Measurements from ENCODE around the gene TPK1. TPM values are rescaled to one million over a fixed set of nuclear protein-coding genes. Genes with fewer than 3 reads are reported as not detected.

Gene TPK1
- total RNA-seq, 1 donor from 2014 or later: 7.6 TPM

- Histone ChIP-seq H3K36me3 (no peaks in the 10 kb centered on the region), H3K27ac (no peak overlapping the region), H3K4me3 (no peak overlapping the region), H3K4me1 (no peaks in the 10 kb centered on the region), H3K9me3 (no peaks in the 10 kb centered on the region), H3K27me3 (no peaks in the 10 kb centered on the region)
- ATAC-seq: no peak
- intact Hi-C loops (cut with DNase I): no loop called here
- DNase-seq: no peak
- no peak for TF ChIP-seq CTCF (IDR thresholded peaks at IDR 0.05)
Observed at GRCh38 chr7:144720149-144720548, 115.7 kb downstream of the TPK1 start.

DNA sequence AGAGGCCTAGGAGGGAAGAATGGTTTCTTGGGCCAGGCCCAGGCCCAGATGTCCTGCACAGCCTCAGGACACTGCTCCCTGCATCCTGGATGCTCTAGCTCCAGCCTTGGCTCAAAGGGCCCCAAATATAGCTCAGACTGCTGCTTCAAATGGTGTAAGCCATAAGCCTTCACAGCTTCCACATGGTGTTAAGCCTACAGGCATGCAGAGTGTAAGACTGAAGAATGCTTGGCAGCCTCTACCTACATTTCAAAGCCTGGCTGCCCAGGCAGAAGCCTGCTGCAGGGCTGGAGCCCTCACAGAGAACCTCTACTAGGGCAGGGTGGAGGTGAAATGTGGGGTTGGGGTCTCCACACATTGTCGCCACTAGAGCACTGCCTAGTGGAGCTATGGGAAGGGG is 118.1 kb downstream of the TPK1 start:
- H3K27ac ChIP-seq: no peak overlapping the region

DNA sequence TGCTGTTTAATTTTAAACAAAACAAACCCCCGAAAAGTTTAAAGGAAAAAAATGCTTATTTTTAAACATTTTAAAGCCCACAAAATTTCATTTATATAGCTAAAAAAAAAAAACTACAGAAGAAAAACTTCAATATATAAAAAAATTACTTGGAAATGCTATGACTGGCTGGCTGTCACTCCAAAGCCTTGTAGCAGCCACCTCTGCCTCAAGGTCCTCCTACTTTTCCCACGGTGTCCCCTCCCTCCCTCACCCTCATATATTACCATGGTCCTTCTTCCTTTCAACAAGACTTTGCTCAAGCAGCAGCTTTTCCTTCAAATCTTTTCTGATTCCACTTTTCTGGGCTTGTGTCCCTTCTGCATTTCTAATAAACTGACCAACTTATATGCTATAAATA is 122.0 kb downstream of the TPK1 start:
- intact Hi-C loops (cut with DNase I): no loop called here
- H3K36me3 ChIP-seq: no peaks in the 10 kb centered on the region
- ATAC-seq (no peak), DNase-seq (no peak)
- H3K9me3 ChIP-seq: no peaks in the 10 kb centered on the region
- H3K27ac ChIP-seq: no peak overlapping the region
- H3K4me1 ChIP-seq: no peaks in the 10 kb centered on the region
- no peak overlapping the region for H3K4me3 ChIP-seq
- no peaks in the 10 kb centered on the region for H3K27me3 ChIP-seq
- no peak for TF ChIP-seq CTCF (IDR thresholded peaks at IDR 0.05)

More for the DNA sequence above, 118.1 kb downstream of the TPK1 start:
- no peak for ATAC-seq
- no peak for DNase-seq
- no peaks in the 10 kb centered on the region for H3K36me3 ChIP-seq
- no peak for TF ChIP-seq CTCF (IDR thresholded peaks at IDR 0.05)
- intact Hi-C loops (cut with DNase I): no loop called here
- no peaks in the 10 kb centered on the region for H3K4me1 ChIP-seq
- H3K27me3 ChIP-seq: no peaks in the 10 kb centered on the region
- no peak overlapping the region for H3K4me3 ChIP-seq
- H3K9me3 ChIP-seq: no peaks in the 10 kb centered on the region

GRCh38 chr7:144710791-144711190 is 125.1 kb downstream of the TPK1 start:
- no peak for DNase-seq
- no peaks in the 10 kb centered on the region for H3K36me3 ChIP-seq
- intact Hi-C loops (cut with DNase I): no loop called here

DNA sequence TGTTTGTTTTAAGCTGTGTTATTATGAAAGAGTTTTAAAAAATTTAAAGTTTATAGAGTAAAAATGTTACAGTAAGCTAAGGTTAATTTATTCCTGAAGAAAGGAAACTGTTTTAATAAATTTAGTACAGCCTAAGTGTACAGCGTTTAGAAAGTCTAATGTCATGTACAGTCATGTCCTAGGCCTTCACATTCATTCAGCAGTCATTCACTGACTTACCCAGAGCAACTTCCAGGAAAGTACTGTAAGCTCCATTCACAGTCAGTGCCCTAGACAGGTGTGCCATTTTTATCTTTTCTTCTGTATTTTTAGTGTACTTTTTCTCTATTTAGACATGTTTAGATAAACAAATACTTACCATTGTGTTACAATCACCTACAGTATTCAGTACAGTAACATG is 126.8 kb downstream of the TPK1 start:
- no peaks in the 10 kb centered on the region for H3K4me1 ChIP-seq
- no peaks in the 10 kb centered on the region for H3K27me3 ChIP-seq
- no peaks in the 10 kb centered on the region for H3K9me3 ChIP-seq
- no peaks in the 10 kb centered on the region for H3K36me3 ChIP-seq
- no peak overlapping the region for H3K4me3 ChIP-seq
- TF ChIP-seq CTCF (IDR thresholded peaks at IDR 0.05): no peak
- no peak overlapping the region for H3K27ac ChIP-seq
- intact Hi-C loops (cut with DNase I): no loop called here
- ATAC-seq (no peak), DNase-seq (no peak)

More at GRCh38 chr7:144710791-144711190, 125.1 kb downstream of the TPK1 start:
- Histone ChIP-seq H3K9me3 (no peaks in the 10 kb centered on the region), H3K27ac (no peak overlapping the region), H3K4me1 (no peaks in the 10 kb centered on the region), H3K4me3 (no peak overlapping the region), H3K27me3 (no peaks in the 10 kb centered on the region)
- no peak for TF ChIP-seq CTCF (IDR thresholded peaks at IDR 0.05)
- no peak for ATAC-seq

DNA sequence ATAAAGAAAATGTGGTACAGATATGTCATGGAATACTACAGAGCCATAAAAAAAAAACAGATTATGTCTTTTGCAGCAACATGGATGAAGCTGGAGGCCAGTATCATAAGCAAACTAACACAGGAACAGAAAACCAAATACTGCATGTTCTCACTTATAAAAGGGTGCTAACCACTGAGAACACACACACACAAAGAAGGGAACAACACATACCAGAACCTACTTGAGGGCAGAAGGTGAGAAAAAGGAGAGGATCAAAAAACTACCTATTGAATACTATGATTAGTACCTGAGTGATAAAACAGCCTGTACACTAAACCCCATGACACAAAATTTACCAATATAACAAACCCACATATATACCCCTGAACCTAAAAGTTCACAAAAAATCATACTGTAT is 144.6 kb downstream of the TPK1 start:
- DNase-seq: no peak
- intact Hi-C loops (cut with DNase I): no loop called here
- H3K27ac ChIP-seq: no peak overlapping the region

More for the DNA sequence above, 144.6 kb downstream of the TPK1 start:
- Histone ChIP-seq H3K4me1 (no peaks in the 10 kb centered on the region), H3K27me3 (no peaks in the 10 kb centered on the region), H3K4me3 (no peak overlapping the region), H3K9me3 (no peaks in the 10 kb centered on the region), H3K36me3 (no peaks in the 10 kb centered on the region)
- TF ChIP-seq CTCF (IDR thresholded peaks at IDR 0.05): no peak
- ATAC-seq: no peak

Measured in upper lobe of right lung (tissue), 1 donor.